K562 (cell line): Measurements from ENCODE around the gene SLC34A3. TPM values are rescaled to one million over a fixed set of nuclear protein-coding genes. Genes with fewer than 3 reads are reported as not detected.
A peak's percentile ranks its signal among the peaks of the same experiment; 100 is the strongest.

Source experiments
- ARID3B ChIP-seq: fragments of 250-450 bp; sonication (Bioruptor Pico); IDR thresholded peaks from 2 replicates; pipeline ENCODE4 v1.4.0; 2020; ENCODE audit warnings: borderline replicate concordance
- ASH1L ChIP-seq: fragments of 450-650 bp; IDR thresholded peaks from 2 replicates; pipeline ENCODE4 v1.6.1; 2018; ENCODE audit warnings: borderline replicate concordance, mild to moderate bottlenecking, low read depth; ENCODE audit not compliant: partially characterized antibody
- CBX3 ChIP-seq, 2 experiments: IDR thresholded peaks; 1 replicate in 1 of 2; 2 replicates in 1 of 2; pipeline ENCODE4 v1.6.1; 2012; ENCODE audit warnings: inconsistent platforms in 2 of 2, low read length in 2 of 2, borderline replicate concordance in 1 of 2, control low read depth in 1 of 2
- FOSL1 ChIP-seq: fragments of 200-800 bp; sonication (Bioruptor generic); conservative IDR thresholded peaks from 2 replicates; pipeline ENCODE4 v1.6.1; 2016; ENCODE audit warnings: missing genetic modification characterization, missing compliant biosample characterization
- FOXO4 ChIP-seq: fragments of 450-650 bp; formaldehyde crosslinking; IDR thresholded peaks from 2 replicates; pipeline ENCODE4 v1.4.0; 2020; ENCODE audit warnings: mild to moderate bottlenecking, moderate library complexity
- GABPB2 ChIP-seq: fragments of 250-450 bp; sonication (Bioruptor Pico); conservative IDR thresholded peaks from 2 replicates; pipeline ENCODE4 v1.5.1; 2021; ENCODE audit warnings: mild to moderate bottlenecking
- MTA3 ChIP-seq: fragments of 450-650 bp; formaldehyde crosslinking; IDR thresholded peaks from 2 replicates; pipeline ENCODE4 v1.6.1; 2017; ENCODE audit warnings: mild to moderate bottlenecking, borderline replicate concordance
- MYBL2 ChIP-seq, 2 experiments: fragments of 450-650 bp in 1 of 2; sonication (generic) in 1 of 2; formaldehyde crosslinking in 1 of 2; IDR thresholded peaks; 2 replicates each; pipeline versions ENCODE4 v1.6.1 to v1.8.1; 2017 to 2022; ENCODE audit warnings: borderline replicate concordance in 1 of 2, inconsistent platforms in 1 of 2, low read depth in 1 of 2, mild to moderate bottlenecking in 1 of 2, missing genetic modification reagents in 1 of 2, moderate library complexity in 1 of 2
- PCBP1 ChIP-seq: fragments of 200-400 bp; formaldehyde crosslinking; IDR thresholded peaks from 2 replicates; pipeline ENCODE4 v1.6.1; 2018; ENCODE audit warnings: mild to moderate bottlenecking, low read depth, low read length; ENCODE audit not compliant: poor library complexity, severe bottlenecking
- REST ChIP-seq, 2 experiments: fragments of 450-650 bp; formaldehyde crosslinking in 1 of 2; IDR thresholded peaks; 2 replicates each; pipeline versions ENCODE4 v1.4.0 to v1.6.1; 2014 to 2020; ENCODE audit warnings: mild to moderate bottlenecking in 2 of 2, borderline replicate concordance in 1 of 2, low read depth in 1 of 2
- ZFX ChIP-seq: sonication (generic); formaldehyde crosslinking; IDR thresholded peaks from 2 replicates; pipeline ENCODE4 v1.8.0; 2022; ENCODE audit warnings: mild to moderate bottlenecking, missing genetic modification reagents, moderate library complexity
- ZNF561 ChIP-seq: fragments of 450-650 bp; formaldehyde crosslinking; conservative IDR thresholded peaks from 2 replicates; pipeline ENCODE4 v1.4.0; 2020; ENCODE audit warnings: mild to moderate bottlenecking, moderate library complexity
- polyA plus RNA-seq, 8 experiments: library from polyadenylated mRNA; depleted of rRNA in 4 of 8; stranded (reverse) in 5 of 8; unstranded in 3 of 8; fragments of >200 nt; fragmentation: Nextera tagmentation in 2 of 8; fragmentation: Illumina TruSeq in 1 of 8; extraction: Ambion mirVana in 2 of 8; extraction: Trizol in 1 of 8; gene quantifications; 2 replicates each; pipeline versions ENCODE4 v1.2.1 to v1.2.3, GENCODE V29; 2011 to 2014; ENCODE audit warnings: inconsistent platforms in 1 of 8, missing spikeins in 1 of 8
- total RNA-seq, 7 experiments: library from RNA; depleted of rRNA in 6 of 7; stranded (reverse); fragments of >200 nt in 6 of 7; fragmentation: Illumina TruSeq in 2 of 7; extraction: Trizol in 2 of 7; gene quantifications; 2 replicates each; pipeline versions ENCODE4 v1.2.1 to v1.2.3, GENCODE V29; 2011 to 2021; ENCODE audit warnings: low replicate concordance in 1 of 7
- TF ChIP-seq, protein P1 (sequence below): fragments of 450-650 bp; IDR thresholded peaks from 2 replicates; pipeline ENCODE4 v1.6.1; 2016; ENCODE audit warnings: antibody characterized with exemption

The SLC34A3 gene
- total and polyA plus RNA-seq, 9 of the 15 experiments (the other 6 are each of a cell fraction or from before 2014, with no cell fraction given), result not detected

GRCh38 chr9:137240841-137241489, 10.3 kb downstream of the SLC34A3 start, which contains the start of gene TUBB4B (continued):
- no peak for TF ChIP-seq REST (IDR thresholded peaks at IDR 0.05; ENCODE audit: borderline replicate concordance)
- TF ChIP-seq REST (CRISPR knock-in tag; IDR thresholded peaks at IDR 0.05; ENCODE audit: low read depth), result 0 out of 2 replicates have a peak, but pooled peaks have one; percentile 54
- TF ChIP-seq ZFX (CRISPR knock-in tag), result peak; percentile 30; the same call in 1 of the 2 replicates
- TF ChIP-seq CBX3 (IDR thresholded peaks at IDR 0.05; ENCODE audit: borderline replicate concordance in 1 of 2, low read length in 2 of 2), result no peak
- peak; percentile 64; the same call in 1 of the 2 replicates for TF ChIP-seq FOXO4 (CRISPR knock-in tag)
- TF ChIP-seq ZNF561 (CRISPR knock-in tag), result no peak
- no peak for TF ChIP-seq ARID3B (CRISPR knock-in tag)
- peak; percentile 49 for TF ChIP-seq PCBP1
- TF ChIP-seq GABPB2 (CRISPR knock-in tag), result no peak; the same call in 1 of the 2 replicates
- TF ChIP-seq ASH1L, result peak; percentile 99
- TF ChIP-seq MYBL2 (IDR thresholded peaks at IDR 0.05; ENCODE audit: low read depth), result peak; percentile 96
- peak; percentile 91; the same call in 1 of the 2 replicates for TF ChIP-seq MYBL2 (CRISPR knock-in tag; IDR thresholded peaks at IDR 0.05; ENCODE audit: borderline replicate concordance)
- TF ChIP-seq, protein P1, sequence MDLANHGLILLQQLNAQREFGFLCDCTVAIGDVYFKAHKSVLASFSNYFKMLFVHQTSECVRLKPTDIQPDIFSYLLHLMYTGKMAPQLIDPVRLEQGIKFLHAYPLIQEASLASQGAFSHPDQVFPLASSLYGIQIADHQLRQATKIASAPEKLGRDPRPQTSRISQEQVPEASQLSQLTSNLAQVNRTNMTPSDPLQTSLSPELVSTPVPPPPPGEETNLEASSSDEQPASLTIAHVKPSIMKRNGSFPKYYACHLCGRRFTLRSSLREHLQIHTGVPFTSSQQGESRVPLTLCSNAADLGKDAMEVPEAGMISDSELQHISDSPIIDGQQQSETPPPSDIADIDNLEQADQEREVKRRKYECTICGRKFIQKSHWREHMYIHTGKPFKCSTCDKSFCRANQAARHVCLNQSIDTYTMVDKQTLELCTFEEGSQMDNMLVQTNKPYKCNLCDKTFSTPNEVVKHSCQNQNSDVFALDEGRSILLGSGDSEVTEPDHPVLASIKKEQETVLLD, result no peak
- peak; percentile 100 for TF ChIP-seq MTA3
- no peak for TF ChIP-seq FOSL1 (tag)
